Pons (tissue), 1 donor: ENCODE data around the gene TMEM54.

ENCODE experiments used
- DNase-seq: peaks from one replicate; pipeline ENCODE4 v3.0.0-alpha.2; 2016; ENCODE audit warnings: low spot score

Gene TMEM54

GRCh38 chr1:32864375-32865019 is 36.7 kb downstream of the TMEM54 start:
- DNase-seq: no peak

- no peak for DNase-seq
These were observed 37.3 kb downstream of the TMEM54 start for GRCh38 chr1:32863881-32864245.

- DNase-seq: no peak
These were observed 37.8 kb downstream of the TMEM54 start for GRCh38 chr1:32863218-32863880.

GRCh38 chr1:32861904-32862695 is 39.1 kb downstream of the TMEM54 start:
- DNase-seq: peak; percentile 37

GRCh38 chr1:32860566-32860965 is 40.6 kb downstream of the TMEM54 start:
- DNase-seq: no peak

- no peak for DNase-seq
These were observed 41.3 kb downstream of the TMEM54 start for GRCh38 chr1:32859915-32860314.

DNA sequence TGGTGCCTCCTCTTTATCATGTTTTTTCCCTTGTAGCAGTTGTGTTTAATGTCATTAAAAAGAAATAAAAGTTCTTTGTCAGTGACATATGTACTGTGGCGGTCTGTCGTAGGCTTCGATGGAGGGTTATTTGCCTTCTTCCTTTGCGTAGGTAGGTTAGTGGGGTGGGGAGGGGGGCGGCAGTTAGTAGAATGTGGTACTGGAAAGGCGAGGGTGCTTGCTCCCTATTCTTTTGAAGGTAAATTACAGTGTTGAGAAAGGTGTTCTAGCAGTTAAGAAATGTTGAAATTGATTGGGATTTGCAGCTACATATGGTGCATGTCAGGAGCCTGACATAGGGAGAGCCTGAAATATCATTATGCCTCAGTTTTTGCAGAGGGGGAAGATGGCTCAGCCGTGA is 42.4 kb downstream of the TMEM54 start:
- no peak for DNase-seq

- DNase-seq: no peak
These were observed 43.1 kb downstream of the TMEM54 start for GRCh38 chr1:32858136-32858535.

GRCh38 chr1:32855861-32856617 is 45.1 kb downstream of the TMEM54 start:
- DNase-seq: no peak

DNA sequence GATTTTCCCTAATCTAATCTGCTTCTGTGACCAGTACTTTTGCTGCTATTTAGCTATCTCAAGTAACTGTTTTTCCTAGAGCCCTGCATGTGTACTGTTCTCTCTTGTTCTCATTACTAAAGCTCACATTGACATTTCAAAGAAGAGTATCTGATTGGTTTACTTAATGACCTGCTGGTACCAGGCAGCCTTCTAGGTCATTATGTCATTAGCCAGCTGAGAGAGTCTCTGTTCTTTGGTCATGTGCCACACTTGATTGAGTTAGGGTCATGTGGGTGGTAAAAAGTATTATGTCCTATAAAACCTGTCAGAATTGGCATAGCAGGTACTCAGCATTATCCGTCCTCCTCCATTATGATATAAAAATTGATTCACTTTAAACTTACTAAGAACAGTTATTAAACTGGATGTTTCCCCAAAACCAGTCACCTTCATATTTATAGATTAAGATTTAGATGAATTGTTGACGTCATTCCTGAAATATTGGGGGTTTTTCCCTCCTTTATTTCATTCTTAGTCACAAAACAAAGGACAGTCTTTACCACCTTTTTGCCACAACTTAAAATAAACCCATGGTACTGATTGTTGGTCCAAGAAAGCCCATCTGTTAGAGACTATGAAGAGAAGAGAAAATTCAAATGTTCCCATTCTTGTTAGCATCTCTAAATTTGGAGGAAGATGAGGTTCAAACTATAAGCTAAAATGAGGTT is 52.7 kb downstream of the TMEM54 start:
- no peak for DNase-seq
